OCI-LY1 (cell line): ENCODE data around the gene PRRG2.
"Not testable (repeated sequence)": the region's sequence is repeated elsewhere in the genome, so short reads cannot be mapped to it uniquely, and the experiment has no call there.

Source experiments
- EZH2 ChIP-seq: fragments of 200-600 bp; sonication (generic), shearing (Covaris generic); IDR thresholded peaks from 2 replicates; pipeline ENCODE4 v1.8.0; 2017; ENCODE audit warnings: borderline replicate concordance, mixed run types, mild to moderate bottlenecking, antibody characterized with exemption, low read length, moderate library complexity, mixed read lengths
- TF ChIP-seq, protein P1 (sequence below): fragments of 200-600 bp; sonication (generic), shearing (Covaris generic); IDR thresholded peaks from 2 replicates; pipeline ENCODE4 v1.5.1; 2017; ENCODE audit warnings: mild to moderate bottlenecking, antibody characterized with exemption, low read length, moderate library complexity, mixed read lengths

DNA sequence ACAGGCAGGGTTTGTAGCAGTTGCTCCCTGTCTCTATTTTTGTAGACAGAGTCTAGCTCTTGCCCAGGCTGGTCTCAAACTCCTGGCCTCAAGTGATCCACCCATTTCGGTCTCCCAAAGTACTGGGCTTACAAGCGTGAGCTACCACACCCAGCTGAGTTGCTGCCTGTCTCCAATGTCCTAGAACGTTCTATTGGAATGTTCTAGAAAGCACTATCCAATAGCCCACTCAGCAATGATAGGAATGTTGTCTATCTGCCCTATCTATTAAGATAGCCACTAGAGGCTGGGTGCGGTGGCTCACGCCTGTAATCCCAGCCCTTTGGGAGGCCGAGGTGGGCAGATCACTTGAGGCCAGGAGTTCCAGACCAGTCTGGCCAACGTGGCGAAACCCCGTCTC is 52.2 kb downstream of the PRRG2 start:
- TF ChIP-seq, protein P1, sequence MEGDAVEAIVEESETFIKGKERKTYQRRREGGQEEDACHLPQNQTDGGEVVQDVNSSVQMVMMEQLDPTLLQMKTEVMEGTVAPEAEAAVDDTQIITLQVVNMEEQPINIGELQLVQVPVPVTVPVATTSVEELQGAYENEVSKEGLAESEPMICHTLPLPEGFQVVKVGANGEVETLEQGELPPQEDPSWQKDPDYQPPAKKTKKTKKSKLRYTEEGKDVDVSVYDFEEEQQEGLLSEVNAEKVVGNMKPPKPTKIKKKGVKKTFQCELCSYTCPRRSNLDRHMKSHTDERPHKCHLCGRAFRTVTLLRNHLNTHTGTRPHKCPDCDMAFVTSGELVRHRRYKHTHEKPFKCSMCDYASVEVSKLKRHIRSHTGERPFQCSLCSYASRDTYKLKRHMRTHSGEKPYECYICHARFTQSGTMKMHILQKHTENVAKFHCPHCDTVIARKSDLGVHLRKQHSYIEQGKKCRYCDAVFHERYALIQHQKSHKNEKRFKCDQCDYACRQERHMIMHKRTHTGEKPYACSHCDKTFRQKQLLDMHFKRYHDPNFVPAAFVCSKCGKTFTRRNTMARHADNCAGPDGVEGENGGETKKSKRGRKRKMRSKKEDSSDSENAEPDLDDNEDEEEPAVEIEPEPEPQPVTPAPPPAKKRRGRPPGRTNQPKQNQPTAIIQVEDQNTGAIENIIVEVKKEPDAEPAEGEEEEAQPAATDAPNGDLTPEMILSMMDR: not testable (repeated sequence)
- not testable (repeated sequence) for TF ChIP-seq EZH2
